Activated CD8-positive, alpha-beta memory T cell treated with anti-CD3 and anti-CD28 coated beads for 24 hours (primary cell): ENCODE measurements around the gene BRSK1.

Source experiments
- DNase-seq: peaks from one replicate; pipeline ENCODE4 v3.0.0-alpha.2; 2020

BRSK1 gene

DNA sequence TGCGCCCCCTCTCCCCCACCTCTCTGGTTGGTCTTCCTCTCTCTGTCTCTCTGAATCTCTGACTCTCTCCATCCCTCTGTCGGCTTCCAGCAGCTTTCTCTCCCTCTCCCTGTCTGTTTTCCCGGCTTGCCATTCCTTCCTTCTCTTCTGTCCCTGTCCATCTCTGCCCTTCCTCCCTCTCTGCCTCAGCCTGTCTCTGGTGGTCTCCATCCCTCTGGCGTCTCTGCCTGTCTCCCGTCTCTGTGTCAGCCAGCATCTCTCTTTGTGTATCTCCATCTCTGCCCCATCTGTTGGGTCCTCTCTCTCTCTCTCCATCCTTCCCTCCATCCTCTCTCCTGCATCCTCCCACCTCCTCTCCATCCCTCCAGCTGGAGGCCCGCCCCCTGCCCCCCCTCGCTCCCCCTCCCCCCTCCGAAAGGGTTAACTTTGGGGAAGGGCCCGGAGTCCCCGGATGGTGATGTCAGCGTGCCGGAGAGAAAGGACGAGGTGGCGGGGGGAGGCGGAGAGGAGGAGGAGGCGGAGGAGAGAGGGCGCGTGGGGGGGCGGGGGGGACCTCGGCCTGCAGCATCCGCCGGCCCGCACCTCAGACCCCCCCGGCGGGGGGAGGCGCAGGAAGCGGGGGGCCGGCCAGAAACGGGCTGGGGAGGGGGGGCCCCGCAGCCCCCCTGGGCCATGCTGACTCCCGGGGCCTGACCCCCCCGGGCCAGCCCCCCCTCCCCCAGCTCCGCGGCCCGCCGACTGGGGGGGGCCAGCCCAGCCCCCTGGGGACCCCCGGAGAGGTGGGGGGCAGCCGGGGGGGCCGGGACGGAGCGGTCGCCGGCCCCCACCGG lies at the start of gene BRSK1:
TSS of gene BRSK1 (plus strand) at position 450 of the 830 bp plus-strand sequence. CDS start 446 bp downstream, outside the sequence.
- DNase-seq, result peak; percentile 71

DNA sequence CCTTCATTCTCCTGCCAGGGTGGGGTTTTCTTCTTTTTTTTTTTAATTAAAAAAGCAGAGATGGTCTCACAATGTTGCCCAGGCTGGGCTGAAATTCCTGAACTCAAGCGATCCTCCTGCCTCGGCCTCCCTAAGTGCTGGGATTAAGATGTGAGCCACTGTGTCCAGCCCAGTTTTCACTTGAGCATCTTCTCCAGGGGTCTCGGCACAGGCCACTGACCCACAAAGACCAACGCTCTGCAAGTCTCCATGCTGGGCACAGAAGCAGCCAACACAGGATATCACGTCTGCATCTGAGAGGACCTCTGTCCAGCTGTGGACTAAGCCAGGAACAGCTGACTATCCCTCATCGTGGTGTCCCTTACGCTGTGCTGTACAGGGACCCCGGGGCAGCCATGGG lies 45.8 kb upstream of the BRSK1 start:
- DNase-seq, result no peak

DNA sequence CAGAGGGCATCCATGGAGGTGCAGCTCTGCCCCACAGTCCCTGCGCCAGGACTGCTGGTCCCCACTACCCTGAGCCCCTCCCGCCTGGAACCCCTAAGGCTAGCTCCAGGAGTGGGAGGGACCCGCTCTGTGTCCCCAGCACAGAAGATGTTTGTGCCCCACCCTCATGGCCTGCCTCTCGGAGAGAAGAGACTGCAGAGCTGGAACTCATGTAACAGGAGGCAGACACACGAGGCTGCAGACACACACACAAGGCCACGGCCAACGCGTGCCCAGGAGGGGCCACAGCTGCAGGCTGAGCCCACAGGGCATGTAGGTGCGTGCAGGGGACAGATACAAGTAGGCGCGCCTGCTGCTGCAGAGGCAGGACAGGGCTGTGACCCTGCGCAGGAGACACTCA lies 44.8 kb upstream of the BRSK1 start:
- no peak for DNase-seq

DNA sequence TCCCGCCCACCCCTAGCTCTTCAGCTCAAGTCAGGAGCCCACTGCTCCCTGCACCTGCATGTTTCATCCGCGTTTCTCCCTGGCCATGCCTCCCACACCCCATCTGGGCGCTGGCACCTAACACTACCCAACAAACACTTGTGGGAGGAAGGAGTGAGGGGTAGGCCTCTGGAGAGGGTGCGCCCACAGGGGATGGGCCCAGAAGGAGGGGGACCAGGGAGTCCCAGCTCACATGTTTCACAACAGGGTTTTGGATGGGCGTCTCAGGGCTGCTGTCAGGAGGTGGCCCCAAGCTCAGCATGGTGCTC lies 43.1 kb upstream of the BRSK1 start:
- no peak for DNase-seq

DNA sequence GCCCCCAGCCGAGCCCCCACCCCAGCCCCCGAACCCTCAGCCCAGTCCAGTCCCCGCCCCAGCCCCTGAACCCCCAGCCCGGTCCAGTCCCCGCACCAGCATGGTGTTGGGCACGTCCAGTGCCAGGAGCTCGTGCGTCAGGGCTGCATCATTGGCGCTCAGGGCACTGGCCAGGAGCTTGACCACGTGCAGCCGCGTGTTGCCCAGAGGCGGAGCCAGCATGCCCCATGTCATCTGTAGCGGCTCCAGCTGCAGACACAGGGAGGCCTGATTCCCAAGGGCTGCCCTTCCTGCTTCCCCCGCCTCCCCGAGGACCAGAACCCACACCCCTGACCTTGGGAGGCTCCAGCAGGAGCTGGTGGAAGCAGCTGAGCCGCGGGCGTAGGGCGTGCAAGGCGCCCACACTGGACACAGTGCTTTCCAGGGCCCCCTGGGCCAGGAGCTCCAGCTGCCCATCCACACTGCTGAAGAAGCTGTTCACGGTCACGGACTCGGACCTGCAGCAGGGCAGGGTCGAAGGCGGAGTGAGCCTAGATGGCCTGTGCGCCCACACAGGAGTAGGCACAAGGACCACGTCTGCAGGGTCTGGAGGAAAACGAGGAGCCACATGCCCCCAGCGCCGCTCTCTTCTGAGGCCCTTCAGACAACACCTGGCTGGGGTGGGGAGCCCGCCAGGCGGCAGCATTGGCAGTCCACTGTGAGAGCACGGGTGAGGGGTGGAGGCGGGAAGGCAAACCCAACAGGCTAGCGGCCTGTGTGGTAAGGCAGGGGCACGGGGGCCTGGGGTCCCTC lies 42.5 kb upstream of the BRSK1 start:
- no peak for DNase-seq

DNA sequence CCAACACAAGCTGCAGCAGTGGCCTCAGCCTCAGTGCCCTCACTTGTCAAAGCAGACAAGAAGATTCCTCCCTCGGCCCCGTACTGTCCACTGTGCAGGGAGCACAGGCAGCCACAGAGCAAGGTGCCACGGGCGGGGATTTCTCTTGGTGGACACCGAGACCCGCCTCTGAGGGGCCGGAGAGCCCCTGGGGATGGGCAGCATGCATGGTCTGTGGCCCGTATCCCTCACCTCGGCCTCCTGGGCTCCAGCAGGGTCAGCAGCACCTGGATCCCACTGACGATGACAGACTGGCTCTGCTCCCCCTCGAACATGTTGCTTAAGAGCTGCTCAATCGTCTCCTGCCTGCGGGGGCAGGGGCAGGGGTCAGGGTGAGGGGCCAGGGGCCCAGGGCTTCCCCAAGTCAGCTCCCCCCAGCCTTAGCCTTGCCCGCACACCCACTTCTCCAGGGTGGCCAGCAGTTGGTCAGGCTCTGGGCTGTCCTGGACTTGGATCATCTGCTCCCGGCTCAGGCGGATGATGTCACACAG lies 41.8 kb upstream of the BRSK1 start:
- no peak for DNase-seq

DNA sequence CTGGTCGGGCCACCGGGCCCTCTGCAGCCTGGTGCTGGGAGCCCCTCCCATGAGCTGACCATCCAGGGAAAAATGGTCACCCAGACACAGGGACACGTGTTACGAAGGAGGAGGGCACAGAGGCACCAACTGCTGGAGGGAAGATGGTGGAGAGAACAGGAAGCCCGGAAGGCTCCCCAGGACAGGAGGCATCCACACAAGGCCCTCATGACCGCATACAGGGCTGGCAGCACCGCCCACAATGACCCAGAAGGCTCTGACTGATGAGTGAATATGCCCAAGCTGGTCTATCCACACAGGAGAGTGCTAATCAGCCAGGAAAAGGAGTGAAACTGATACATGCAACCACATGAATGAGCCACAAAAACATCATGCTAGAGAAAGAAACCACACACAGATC lies 41.3 kb upstream of the BRSK1 start:
- no peak for DNase-seq

DNA sequence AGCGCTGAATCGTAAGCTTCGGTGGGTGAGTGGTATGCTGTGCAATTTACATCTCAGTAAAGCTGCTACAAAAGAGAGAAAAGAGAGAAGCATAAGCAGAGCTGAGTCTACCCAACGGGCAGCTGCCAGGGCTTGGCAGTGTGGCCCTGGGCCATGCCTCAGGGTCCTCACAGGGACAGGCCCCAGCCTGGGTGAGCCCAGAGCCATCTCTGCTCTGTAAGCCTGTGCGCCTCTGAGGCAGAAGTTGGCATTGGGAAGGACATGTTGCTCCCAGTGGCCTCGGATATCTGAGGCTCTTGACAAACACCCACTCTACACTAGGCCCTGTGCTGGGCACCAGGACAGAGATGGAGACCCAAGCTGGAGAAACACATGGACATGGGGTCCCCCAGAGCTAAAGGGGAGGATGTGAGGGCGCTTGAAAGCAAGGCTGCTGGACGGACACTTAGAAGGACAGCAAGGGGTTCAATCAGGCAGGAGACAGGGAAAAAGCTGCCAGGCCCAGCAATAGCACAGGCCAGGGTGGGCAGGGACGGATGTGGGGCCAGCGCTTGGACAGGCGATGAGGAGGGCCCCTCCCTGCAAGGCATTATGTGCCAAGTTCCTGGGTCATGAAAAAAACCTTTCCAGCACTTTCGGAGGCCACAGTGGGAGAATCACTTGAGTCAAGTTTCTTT lies 39.7 kb upstream of the BRSK1 start:
- DNase-seq, result no peak

DNA sequence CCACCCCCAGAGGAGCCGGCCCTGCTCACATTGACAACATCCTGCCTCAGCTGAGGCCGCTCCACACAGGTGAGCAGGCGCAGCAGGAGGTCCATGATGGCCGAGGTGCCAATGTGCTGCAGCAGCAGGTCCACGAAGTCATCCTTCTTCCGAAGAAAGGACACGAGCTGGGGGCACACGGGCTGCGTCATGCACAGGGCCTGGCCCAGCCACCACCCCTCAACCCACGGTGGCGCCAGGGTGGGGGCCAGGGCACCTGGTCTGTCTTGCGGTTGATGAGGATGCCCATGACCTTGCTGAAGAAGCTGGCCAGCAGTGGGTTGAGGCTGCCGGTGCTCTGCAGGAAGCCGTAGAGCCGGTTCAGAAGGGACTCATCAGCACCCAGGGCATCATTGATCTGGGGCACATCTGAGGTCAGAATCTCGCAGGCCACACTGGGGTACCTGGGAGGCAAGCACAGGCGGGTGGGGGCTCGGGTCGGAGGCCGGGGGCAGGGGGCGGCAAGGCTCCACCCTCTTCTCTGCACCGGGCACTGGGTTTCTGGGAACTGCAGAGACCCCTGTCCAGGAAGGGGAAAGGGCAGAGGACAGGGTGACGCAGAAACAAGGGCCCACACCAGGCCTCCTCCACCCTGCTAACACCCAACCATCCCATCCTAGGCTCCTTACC lies 38.4 kb upstream of the BRSK1 start:
- DNase-seq, result no peak

DNA sequence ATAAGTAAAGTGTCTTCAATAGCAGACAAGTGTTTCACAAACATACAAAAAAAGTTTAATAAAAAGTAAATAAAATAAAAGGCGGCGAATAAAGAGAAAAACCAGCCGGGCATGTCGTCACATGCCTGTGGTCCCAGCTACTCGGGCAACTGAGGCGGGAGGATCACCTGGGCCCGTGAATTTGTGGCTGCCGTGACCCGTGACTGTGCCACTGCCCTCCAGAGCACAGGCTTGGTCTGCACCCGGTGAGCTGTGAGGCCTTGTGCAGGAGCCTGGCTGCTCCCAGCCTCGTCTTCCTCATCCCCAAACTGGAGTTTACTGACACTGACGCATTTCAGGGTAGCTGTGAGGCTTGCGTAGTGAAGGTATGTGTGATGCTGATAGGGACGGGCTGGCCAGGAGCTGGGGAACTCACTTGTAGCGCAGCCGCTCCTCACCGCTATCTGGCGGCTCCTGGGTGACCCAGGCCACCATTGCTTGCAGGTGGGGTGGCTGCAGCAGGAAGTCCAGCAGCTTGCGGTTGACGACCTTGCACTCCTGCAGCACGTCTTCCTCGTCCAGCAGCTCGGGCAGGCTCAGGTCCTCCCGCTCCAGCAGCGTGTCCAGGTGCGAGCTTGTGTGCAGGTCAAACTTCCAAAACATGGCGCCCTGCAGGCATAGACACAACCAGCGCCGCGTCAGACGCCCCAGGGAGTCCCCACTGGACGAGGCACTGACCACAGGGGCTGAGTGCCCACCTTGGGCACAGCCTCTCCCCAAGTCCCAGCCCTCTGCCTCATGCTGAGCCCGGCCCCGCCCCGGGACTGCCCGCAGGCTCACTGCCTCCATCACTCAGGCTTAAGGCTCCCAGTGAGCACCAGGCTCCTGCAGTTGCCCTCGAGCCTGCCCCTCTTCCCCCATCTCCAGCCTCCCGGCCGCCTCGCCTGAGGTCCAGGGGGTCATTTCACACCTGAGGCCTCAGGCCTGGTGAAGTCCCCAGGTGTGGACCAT lies 37.0 kb upstream of the BRSK1 start:
- DNase-seq, result no peak

DNA sequence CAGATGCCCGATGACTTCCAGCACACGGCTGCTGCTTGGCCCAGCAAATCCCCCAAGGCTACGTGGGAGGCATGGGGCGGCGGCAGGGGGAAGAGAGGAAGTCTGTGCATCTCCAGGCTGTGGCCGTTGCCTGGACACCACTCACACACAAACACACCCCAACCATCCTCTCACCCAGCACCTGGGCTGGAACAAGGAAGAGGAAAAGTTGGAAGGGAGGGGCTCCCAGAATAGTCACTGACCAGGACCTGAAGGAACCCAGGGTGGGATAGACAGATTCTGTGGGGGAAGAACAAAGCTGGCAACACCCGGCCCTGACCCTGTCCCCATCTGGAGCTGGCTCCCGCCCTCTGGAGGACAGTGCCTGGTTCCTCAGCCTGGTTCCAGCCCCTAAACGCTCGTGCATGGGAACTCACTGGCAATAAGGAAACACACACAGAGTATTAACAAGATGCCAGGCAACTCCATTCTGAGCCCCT lies 36.1 kb upstream of the BRSK1 start:
- DNase-seq, result no peak

DNA sequence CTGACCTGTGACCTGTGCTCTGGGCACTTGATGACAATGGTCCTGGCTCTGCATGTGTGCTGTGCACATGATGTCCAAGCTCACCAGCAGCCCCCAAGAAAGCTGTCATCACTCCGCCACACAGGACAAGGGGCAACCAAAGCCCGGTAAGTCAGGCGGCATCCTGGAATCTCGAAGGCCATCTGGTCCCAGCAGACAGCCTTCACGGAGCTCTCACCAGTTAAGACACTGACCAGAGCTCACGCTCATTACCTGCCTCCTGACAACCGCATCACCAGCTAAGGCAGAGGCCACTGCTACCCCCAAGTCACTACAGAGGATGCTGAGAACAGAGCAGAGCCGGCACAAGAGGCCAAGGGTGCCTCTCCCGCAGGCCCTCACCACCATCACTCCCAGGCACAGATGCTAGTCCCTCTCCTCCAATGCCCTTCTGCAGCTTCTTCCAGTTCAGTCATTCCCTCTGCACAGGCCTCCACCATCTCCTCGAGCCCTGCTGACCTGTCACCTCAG lies 35.6 kb upstream of the BRSK1 start:
- DNase-seq, result no peak

DNA sequence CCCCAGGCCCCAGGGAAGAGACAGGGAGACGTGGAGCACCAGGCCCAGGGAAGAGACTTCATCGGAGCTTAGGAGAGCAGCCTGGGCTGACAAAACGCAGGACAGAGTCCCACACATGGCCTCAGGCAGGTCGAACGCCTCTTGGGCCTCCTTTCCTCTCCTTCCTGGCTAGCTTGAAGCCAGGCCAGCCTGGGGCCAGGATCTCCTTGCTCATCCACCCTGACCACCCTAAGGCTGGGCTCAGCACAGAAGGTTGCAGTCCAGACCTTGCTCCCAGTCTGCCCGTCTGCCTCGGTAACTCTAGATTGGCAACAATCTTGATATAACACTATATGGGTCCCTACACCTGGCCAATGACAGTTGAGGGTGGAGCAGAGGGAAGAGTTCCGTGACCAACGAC lies 35.1 kb upstream of the BRSK1 start:
- DNase-seq, result no peak

DNA sequence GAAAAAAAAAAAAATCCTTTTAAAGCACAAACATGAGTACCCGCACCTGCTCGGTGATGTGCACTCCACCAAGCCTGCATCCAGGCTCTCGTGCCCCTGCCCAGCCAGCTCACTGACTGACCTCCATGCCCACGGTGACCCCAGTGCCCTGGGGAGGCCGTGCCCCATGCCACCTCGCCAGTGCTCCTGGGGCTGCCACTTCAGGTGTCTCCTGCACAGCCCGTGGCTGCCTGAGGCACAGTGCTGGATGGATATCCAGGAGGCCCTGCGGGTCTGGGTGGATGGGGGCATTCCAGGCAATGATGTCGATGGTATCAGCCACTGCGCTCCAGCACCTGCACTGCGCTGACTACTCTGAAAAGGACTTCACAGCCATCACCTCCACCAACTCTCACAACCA lies 34.0 kb upstream of the BRSK1 start:
- DNase-seq, result no peak

DNA sequence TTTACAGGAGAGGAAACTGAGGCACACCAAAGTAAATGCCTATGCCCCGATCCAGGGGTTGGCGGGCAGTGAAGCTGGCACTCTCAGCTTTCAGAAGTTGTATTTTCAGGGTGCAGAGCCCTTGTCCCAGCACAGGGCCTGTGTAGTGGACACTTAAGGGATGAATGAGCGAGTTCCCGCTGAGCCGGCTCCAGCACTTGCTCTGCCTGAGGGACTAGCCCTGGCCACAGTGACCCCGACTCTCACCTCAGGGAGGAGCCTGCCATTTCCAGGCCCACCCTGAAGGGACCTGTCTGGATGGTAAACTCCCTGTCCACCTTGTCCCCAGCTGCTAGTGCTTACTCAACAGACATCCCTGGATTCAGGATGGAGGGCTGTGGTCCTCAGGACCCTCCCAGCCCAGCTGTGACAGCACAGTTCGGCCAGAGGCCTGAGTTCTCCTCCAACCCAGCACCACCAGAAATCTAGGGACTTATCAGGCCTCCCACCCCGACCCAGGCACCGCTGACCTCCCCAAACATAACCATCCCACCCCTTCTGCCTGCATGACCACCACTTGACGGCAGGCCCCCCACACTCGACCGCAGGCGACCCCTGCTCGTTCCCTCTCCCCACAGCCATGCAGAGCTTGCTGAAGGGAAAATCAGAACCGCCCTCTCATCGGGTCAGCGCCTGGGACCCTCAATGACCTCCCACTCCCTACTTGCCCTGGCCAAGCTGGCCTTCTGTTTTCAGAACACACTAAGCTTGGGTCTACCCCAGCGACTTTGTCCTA lies 33.3 kb upstream of the BRSK1 start:
- no peak for DNase-seq

DNA sequence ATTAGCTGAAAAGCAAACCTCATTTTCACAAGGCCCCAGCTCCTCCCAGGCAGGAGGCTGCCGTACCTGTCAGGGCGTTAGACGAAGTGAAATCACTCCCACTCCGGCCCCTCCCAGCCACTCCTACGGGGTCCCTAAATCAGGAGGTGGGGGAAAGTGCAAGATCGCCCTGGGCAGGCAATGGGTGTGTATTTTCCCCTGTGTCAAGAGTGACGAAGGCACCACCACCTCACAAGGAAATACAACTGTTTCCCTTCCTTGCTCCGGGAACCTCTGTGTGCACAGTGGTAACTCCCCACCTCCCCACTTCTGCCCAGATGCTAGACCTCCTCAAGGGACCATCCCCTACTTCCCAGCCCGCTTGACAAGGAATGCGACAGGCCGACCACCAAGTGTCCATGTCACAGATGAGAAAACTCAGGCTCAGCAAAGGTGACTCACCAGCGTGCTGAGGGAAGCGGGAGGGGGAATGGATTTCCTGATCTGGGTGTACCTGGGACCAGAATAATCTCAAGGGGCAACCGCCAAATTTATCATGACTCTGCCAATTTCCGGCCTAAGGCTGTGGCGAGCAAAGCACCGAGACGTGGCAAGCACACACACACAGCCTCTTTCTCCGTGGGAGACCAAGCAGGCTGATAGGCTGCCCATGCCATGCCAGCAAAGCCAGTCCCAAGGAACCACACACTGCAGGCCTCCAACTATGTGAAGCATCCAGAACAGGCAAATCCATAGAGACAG lies 32.3 kb upstream of the BRSK1 start:
- peak; percentile 74 for DNase-seq

DNA sequence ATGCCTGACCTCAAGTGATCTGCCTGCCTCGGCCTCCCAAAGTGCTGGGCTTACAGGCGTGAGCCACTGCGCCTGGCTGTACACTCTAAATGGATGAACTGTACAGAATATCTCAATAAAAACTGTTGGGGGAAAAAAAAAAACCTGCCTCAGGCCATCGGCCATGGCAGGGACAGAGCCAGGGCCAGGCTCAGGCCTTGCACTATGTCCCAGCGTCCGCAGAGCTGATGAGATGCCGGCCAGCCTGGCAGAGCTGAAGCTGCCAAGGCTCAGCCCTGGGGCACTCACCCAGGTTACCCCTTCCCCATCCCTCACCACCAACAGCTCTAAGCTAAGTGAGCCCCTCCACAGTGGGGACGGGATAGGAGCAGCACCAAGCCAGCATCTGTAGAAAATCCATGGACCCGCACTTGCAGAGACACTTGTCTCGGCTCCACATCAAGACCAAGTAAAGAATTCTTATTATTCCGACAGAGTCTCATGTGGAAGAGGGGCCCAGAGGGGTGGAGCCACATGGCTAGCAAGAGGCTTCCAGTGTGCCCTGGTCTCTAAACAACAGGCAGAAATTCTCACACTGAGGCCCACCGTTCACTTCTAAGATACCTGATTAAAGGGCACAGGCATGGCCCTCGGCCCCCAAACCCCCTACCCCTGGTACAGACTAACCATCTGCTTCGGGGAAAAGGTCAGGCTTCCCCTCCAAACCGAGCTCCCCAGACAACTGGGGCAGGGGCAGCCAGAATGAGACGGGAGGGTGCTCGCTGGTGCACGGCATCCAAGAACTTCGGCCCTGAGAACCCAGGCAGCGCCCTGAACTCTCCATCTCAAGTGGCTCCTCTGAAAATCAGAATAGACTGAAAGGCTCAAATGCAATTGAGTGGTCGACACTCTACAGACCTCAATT lies 30.8 kb upstream of the BRSK1 start:
- DNase-seq, result no peak

DNA sequence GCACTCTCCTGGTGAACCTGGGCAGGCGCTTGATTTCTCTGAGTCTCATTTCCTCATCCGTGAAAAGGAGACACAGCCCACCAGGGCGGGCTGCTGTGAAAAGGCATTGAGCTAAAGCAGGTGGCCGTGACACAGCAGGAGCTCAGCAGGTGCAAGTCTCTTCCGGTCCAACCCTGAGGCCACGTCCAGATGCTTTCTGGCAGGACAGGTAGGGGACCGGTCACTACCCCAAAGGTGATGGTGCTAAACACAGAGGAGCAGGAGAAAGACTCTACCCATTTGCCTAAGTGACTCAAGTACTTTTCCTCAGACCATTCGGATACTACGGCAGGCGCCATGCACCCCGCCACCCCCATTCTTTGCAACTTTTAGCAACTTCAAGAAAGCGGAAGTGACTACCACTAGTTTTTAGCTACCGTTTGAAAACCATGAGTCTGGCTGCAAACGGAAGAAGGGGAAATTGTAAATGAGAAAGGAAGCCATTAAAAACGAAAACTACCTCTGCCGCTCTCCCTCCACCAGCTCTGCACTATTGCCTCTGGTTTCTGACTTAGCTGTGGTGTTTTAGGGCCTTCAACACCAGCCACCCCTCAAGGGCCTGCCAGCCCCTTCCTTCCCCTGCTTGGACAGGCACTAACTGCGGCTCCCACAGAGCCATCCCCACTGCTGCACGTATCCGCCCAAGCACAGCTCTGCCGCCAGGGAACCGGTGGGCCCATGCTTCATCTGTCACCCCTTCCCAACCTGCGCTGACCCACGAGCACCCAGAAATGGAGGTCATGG lies 29.8 kb upstream of the BRSK1 start:
- peak; percentile 87 for DNase-seq
